SK-N-SH treated with all-trans-retinoic acid at 6 μM for 48 hours (cell line): ENCODE measurements around the gene SORCS1.
A peak's percentile ranks its signal among the peaks of the same experiment; 100 is the strongest.

ENCODE experiments used
- ATAC-seq: fragments of 200-7000 bp; cut with Tn5 transposase; 3 replicates; pipeline ENCODE4 v1.9.1; 2020; ENCODE audit warnings: mild to moderate bottlenecking, moderate library complexity
- ARNTL ChIP-seq: fragments of 450-650 bp; formaldehyde crosslinking; IDR thresholded peaks from 2 replicates; pipeline ENCODE4 v1.5.0; 2020; ENCODE audit warnings: low read depth, mild to moderate bottlenecking, moderate library complexity, borderline replicate concordance
- BACH2 ChIP-seq: fragments of 250-450 bp; sonication (Bioruptor Pico); IDR thresholded peaks from 2 replicates; pipeline ENCODE4 v1.9.0; 2021; ENCODE audit warnings: mild to moderate bottlenecking, borderline replicate concordance
- CREB5 ChIP-seq: fragments of 250-450 bp; sonication (Bioruptor Pico); IDR thresholded peaks from 2 replicates; pipeline ENCODE4 v1.5.1; 2020; ENCODE audit warnings: low read depth, mild to moderate bottlenecking, moderate library complexity
- GLIS3 ChIP-seq: fragments of 250-450 bp; sonication (Bioruptor Pico); IDR thresholded peaks from 2 replicates; pipeline ENCODE4 v1.5.0; 2020; ENCODE audit warnings: mild to moderate bottlenecking, moderate library complexity
- ISL1 ChIP-seq: fragments of 250-450 bp; sonication (Bioruptor Pico); IDR thresholded peaks from 2 replicates; pipeline ENCODE4 v2.1.2; 2022; ENCODE audit warnings: mild to moderate bottlenecking, moderate library complexity
- OSR1 ChIP-seq: fragments of 250-450 bp; sonication (Bioruptor Pico); IDR thresholded peaks from 2 replicates; pipeline ENCODE4 v1.8.0; 2022; ENCODE audit warnings: moderate library complexity, mild to moderate bottlenecking, inconsistent platforms
- PATZ1 ChIP-seq: fragments of 250-450 bp; sonication (Bioruptor Pico); IDR thresholded peaks from 2 replicates; pipeline ENCODE4 v1.8.0; 2020; ENCODE audit warnings: mild to moderate bottlenecking, moderate library complexity, borderline replicate concordance
- POU6F1 ChIP-seq: fragments of 250-450 bp; sonication (Bioruptor Pico); IDR thresholded peaks from 2 replicates; pipeline ENCODE4 v1.8.0; 2021; ENCODE audit warnings: low read depth, mild to moderate bottlenecking, moderate library complexity, borderline replicate concordance
- RARB ChIP-seq: fragments of 250-450 bp; sonication (Bioruptor Pico); IDR thresholded peaks from 2 replicates; pipeline ENCODE4 v1.8.0; 2021; ENCODE audit warnings: mild to moderate bottlenecking, moderate library complexity
- SNAI2 ChIP-seq: fragments of 250-450 bp; sonication (Bioruptor Pico); IDR thresholded peaks from 2 replicates; pipeline ENCODE4 v1.5.0; 2020; ENCODE audit warnings: mild to moderate bottlenecking, moderate library complexity
- TCF4 ChIP-seq: fragments of 250-450 bp; sonication (Bioruptor Pico); IDR thresholded peaks from 2 replicates; pipeline ENCODE4 v1.8.0; 2021; ENCODE audit warnings: mild to moderate bottlenecking, moderate library complexity, borderline replicate concordance
- TOX ChIP-seq: fragments of 250-450 bp; sonication (Bioruptor Pico); IDR thresholded peaks from 2 replicates; pipeline ENCODE4 v1.8.0; 2021; ENCODE audit warnings: mild to moderate bottlenecking, moderate library complexity, borderline replicate concordance
- TSHZ2 ChIP-seq: fragments of 250-450 bp; sonication (Bioruptor Pico); IDR thresholded peaks from 2 replicates; pipeline ENCODE4 v1.5.0; 2020; ENCODE audit warnings: mild to moderate bottlenecking, moderate library complexity
- ZC3H10 ChIP-seq: fragments of 250-450 bp; sonication (Bioruptor Pico); IDR thresholded peaks from 2 replicates; pipeline ENCODE4 v1.5.1; 2021; ENCODE audit warnings: mild to moderate bottlenecking, moderate library complexity
- ZFP3 ChIP-seq: fragments of 250-450 bp; sonication (Bioruptor Pico); IDR thresholded peaks from 2 replicates; pipeline ENCODE4 v1.5.0; 2020; ENCODE audit warnings: mild to moderate bottlenecking, moderate library complexity
- ZFP30 ChIP-seq: fragments of 450-650 bp; formaldehyde crosslinking; IDR thresholded peaks from 2 replicates; pipeline ENCODE4 v1.5.0; 2022; ENCODE audit warnings: mild to moderate bottlenecking, moderate library complexity
- ZNF565 ChIP-seq: fragments of 450-650 bp; formaldehyde crosslinking; conservative IDR thresholded peaks from 2 replicates; pipeline ENCODE4 v1.5.0; 2020; ENCODE audit warnings: low read depth, mild to moderate bottlenecking, moderate library complexity
- ZNF70 ChIP-seq: fragments of 450-650 bp; formaldehyde crosslinking; IDR thresholded peaks from 2 replicates; pipeline ENCODE4 v1.5.0; 2020; ENCODE audit warnings: mild to moderate bottlenecking, moderate library complexity
- ZNF8 ChIP-seq: fragments of 450-650 bp; formaldehyde crosslinking; IDR thresholded peaks from 2 replicates; pipeline ENCODE4 v1.5.0; 2020; ENCODE audit warnings: mild to moderate bottlenecking, moderate library complexity

SORCS1 gene

GRCh38 chr10:106765928-106766327 is 398.6 kb downstream of the SORCS1 start:
- no peak for ATAC-seq
- TF ChIP-seq ZNF8 (CRISPR knock-in tag): no peak
- no peak for TF ChIP-seq PATZ1 (CRISPR knock-in tag)
- TF ChIP-seq ISL1 (CRISPR knock-in tag): no peak
- TF ChIP-seq TCF4 (CRISPR knock-in tag): no peak
- TF ChIP-seq OSR1 (CRISPR knock-in tag): no peak
- TF ChIP-seq TOX (CRISPR knock-in tag): no peak
- no peak for TF ChIP-seq CREB5
- no peak for TF ChIP-seq RARB (CRISPR knock-in tag)
- TF ChIP-seq, all 23 proteins: peak for 0

GRCh38 chr10:106765241-106765754 is 399.2 kb downstream of the SORCS1 start:
- no peak for ATAC-seq

GRCh38 chr10:106764360-106764759 is 400.1 kb downstream of the SORCS1 start:
- TF ChIP-seq ISL1 (CRISPR knock-in tag) (peak; percentile 26; the same call in 1 of the 2 replicates), GLIS3 (0 out of 2 replicates have a peak, but pooled peaks have one; percentile 29), ZNF8 (CRISPR knock-in tag) (no peak)
- no peak for ATAC-seq

More at GRCh38 chr10:106765241-106765754, 399.2 kb downstream of the SORCS1 start:
- TF ChIP-seq ZNF565 (CRISPR knock-in tag): no peak
- TF ChIP-seq ZNF70 (CRISPR knock-in tag): no peak
- no peak for TF ChIP-seq RARB (CRISPR knock-in tag)
- no peak for TF ChIP-seq OSR1 (CRISPR knock-in tag)
- no peak for TF ChIP-seq TSHZ2 (CRISPR knock-in tag)
- no peak for TF ChIP-seq ZFP3 (CRISPR knock-in tag)
- TF ChIP-seq ARNTL (CRISPR knock-in tag): no peak
- TF ChIP-seq TOX (CRISPR knock-in tag): no peak
- TF ChIP-seq ZC3H10: no peak
- TF ChIP-seq, all 23 proteins: peak for 0

- ATAC-seq: no peak
- TF ChIP-seq GLIS3: no peak
- no peak for TF ChIP-seq BACH2 (CRISPR knock-in tag)
- no peak for TF ChIP-seq POU6F1 (CRISPR knock-in tag)
- no peak for TF ChIP-seq TCF4 (CRISPR knock-in tag)
- TF ChIP-seq ZFP3 (CRISPR knock-in tag): no peak
- TF ChIP-seq RARB (CRISPR knock-in tag): no peak
- TF ChIP-seq TSHZ2 (CRISPR knock-in tag): no peak
- TF ChIP-seq SNAI2: no peak
- no peak for TF ChIP-seq ARNTL (CRISPR knock-in tag)
- no peak for TF ChIP-seq ZC3H10
- no peak for TF ChIP-seq CREB5
- TF ChIP-seq ISL1 (CRISPR knock-in tag): no peak
- TF ChIP-seq OSR1 (CRISPR knock-in tag): no peak
- no peak for TF ChIP-seq ZFP30 (CRISPR knock-in tag)
- no peak for TF ChIP-seq ZNF8 (CRISPR knock-in tag)
These were observed 402.6 kb downstream of the SORCS1 start for GRCh38 chr10:106761906-106762305.
